Osteoblast (primary cell): Measurements from ENCODE around the gene TRAM2. TPM values are rescaled to one million over a fixed set of nuclear protein-coding genes. Genes with fewer than 3 reads are reported as not detected.

Experiments used
- DNase-seq: peaks from one replicate; pipeline ENCODE4 v3.0.0; 2011; ENCODE audit warnings: low spot score, mixed read lengths; ENCODE audit not compliant: insufficient read length; ENCODE audit errors: missing footprints
- H2AFZ ChIP-seq: 2 replicates; pipeline ENCODE4 v1.6.0; 2011; ENCODE audit warnings: mild to moderate bottlenecking, low read length
- H3K27ac ChIP-seq: 2 replicates; pipeline ENCODE4 v1.5.1; 2011; ENCODE audit warnings: mild to moderate bottlenecking, low read depth, low read length, moderate library complexity
- H3K27me3 ChIP-seq: 2 replicates; pipeline ENCODE4 v1.6.0; 2012; ENCODE audit warnings: mild to moderate bottlenecking, control low read depth, inconsistent platforms, low read length, moderate library complexity; ENCODE audit not compliant: insufficient read depth
- H3K36me3 ChIP-seq: 2 replicates; pipeline ENCODE4 v1.5.1; 2011; ENCODE audit warnings: mild to moderate bottlenecking, low read length, control low read depth, moderate library complexity; ENCODE audit not compliant: insufficient read depth
- H3K4me1 ChIP-seq: 2 replicates; pipeline ENCODE4 v1.5.1; 2011; ENCODE audit warnings: mild to moderate bottlenecking, low read length, control low read depth, moderate library complexity; ENCODE audit not compliant: insufficient read depth
- H3K4me2 ChIP-seq: 2 replicates; pipeline ENCODE4 v1.6.0; 2011; ENCODE audit warnings: mild to moderate bottlenecking, low read length; ENCODE audit not compliant: insufficient read depth
- H3K4me3 ChIP-seq: fragments of 200-600 bp; sonication (generic); 3 replicates; pipeline ENCODE4 v1.5.1; 2012; ENCODE audit warnings: mild to moderate bottlenecking, low read length, inconsistent platforms; ENCODE audit not compliant: insufficient read depth
- H3K79me2 ChIP-seq: 2 replicates; pipeline ENCODE4 v1.6.0; 2012; ENCODE audit warnings: mild to moderate bottlenecking, low read length, control low read depth, inconsistent platforms; ENCODE audit not compliant: insufficient read depth
- H3K9me3 ChIP-seq: 2 replicates; pipeline ENCODE4 v1.5.1; 2011; ENCODE audit warnings: low read depth, low read length, control low read depth
- H4K20me1 ChIP-seq: 2 replicates; pipeline ENCODE4 v1.6.0; 2012; ENCODE audit warnings: mild to moderate bottlenecking, low read length, control low read depth; ENCODE audit not compliant: insufficient read depth
- total RNA-seq: library from RNA; depleted of rRNA; stranded (reverse); fragments of >200 nt; gene quantifications from 2 replicates; pipeline ENCODE4 v1.2.3, GENCODE V29; 2012
- TF ChIP-seq, protein P1 (sequence below): IDR thresholded peaks from 2 replicates; pipeline ENCODE4 v1.5.1; 2011; ENCODE audit warnings: mild to moderate bottlenecking, low read depth, low read length, moderate library complexity; ENCODE audit errors: extremely low read depth

The TRAM2 gene
- total RNA-seq, 1 donor = 155 TPM

DNA sequence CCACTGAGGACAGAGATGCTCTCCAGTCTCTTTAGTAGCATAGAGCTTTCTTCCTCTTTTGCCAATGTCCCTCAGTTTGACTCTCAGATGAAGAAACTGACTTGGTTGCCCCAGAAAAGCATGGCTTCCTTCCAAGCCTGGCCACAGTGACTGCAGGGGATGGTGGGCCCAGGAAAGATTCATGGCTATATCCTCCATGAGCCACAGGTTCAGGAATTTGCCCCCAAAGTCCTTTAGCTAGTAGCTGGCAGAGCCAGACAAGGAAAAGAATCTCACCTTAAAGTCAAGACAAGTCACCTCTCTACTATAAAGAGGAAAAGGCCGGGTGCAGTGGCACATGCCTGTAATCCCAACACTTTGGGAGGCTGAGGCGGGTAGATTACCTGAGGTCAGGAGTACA, 43.4 kb downstream of the TRAM2 start:
- H3K36me3 ChIP-seq = peaks cover 75% of the 10 kb centered on the region
- TF ChIP-seq, protein P1, sequence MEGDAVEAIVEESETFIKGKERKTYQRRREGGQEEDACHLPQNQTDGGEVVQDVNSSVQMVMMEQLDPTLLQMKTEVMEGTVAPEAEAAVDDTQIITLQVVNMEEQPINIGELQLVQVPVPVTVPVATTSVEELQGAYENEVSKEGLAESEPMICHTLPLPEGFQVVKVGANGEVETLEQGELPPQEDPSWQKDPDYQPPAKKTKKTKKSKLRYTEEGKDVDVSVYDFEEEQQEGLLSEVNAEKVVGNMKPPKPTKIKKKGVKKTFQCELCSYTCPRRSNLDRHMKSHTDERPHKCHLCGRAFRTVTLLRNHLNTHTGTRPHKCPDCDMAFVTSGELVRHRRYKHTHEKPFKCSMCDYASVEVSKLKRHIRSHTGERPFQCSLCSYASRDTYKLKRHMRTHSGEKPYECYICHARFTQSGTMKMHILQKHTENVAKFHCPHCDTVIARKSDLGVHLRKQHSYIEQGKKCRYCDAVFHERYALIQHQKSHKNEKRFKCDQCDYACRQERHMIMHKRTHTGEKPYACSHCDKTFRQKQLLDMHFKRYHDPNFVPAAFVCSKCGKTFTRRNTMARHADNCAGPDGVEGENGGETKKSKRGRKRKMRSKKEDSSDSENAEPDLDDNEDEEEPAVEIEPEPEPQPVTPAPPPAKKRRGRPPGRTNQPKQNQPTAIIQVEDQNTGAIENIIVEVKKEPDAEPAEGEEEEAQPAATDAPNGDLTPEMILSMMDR = no peak
- H3K4me3 ChIP-seq = no peak overlapping the region
- H3K27me3 ChIP-seq = no peaks in the 10 kb centered on the region
- H3K4me1 ChIP-seq = peaks cover 48% of the 10 kb centered on the region
- no peak overlapping the region for H2AFZ ChIP-seq
- H4K20me1 ChIP-seq = peaks cover 3% of the 10 kb centered on the region
- DNase-seq = no peak
- peaks cover 96% of the 10 kb centered on the region for H3K79me2 ChIP-seq
- peak overlapping the region; percentile 45 for H3K27ac ChIP-seq
- no peak overlapping the region for H3K4me2 ChIP-seq
- H3K9me3 ChIP-seq = no peaks in the 10 kb centered on the region

DNA sequence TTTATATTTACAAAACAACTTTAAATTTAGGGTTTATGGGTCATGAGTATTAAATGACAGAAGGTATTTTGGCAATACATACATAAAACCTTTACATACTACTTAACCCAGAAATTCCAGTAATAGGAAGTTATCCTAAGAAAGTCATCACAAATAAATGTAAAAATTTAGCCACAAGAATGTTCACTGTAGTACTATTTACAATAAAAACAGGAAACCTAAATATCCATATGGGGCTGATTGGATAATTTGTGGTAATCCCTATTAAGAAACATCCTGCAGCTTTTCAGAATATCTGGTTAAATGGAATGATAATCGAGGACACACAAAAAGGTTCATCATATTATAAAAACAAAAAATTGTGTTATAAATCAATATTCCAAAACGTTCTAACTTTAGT, 44.4 kb downstream of the TRAM2 start:
- Histone ChIP-seq H3K9me3 (no peaks in the 10 kb centered on the region), H3K36me3 (peaks cover 72% of the 10 kb centered on the region), H3K27me3 (no peaks in the 10 kb centered on the region), H3K27ac (peak overlapping the region; percentile 20), H2AFZ (no peak overlapping the region), H3K4me1 (peaks cover 44% of the 10 kb centered on the region), H3K4me2 (no peak overlapping the region), H4K20me1 (peaks cover 3% of the 10 kb centered on the region), H3K79me2 (peaks cover 96% of the 10 kb centered on the region), H3K4me3 (no peak overlapping the region)
- TF ChIP-seq, protein P1 = no peak
- DNase-seq = no peak

DNA sequence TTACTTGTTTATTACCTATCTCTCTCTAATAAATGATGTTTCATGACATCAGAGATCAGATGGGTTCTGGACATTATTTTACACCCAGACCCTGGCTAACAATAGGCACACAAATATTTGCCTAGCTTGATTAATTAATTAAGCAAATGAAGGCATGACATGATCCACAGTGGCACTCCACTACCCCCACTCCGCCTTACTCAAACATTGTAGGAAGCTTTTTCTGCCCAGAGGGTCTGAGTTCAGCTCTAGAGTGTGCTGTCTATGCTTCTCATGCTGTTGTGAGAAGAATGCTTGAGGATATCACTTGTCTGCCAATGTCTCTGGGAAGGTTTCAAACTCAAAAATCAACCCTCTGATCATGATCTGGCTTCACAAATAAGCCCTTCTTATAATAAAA, 45.0 kb downstream of the TRAM2 start:
- H3K79me2 ChIP-seq = peaks cover 93% of the 10 kb centered on the region
- DNase-seq = no peak
- H3K27ac ChIP-seq = peak overlapping the region; percentile 69
- H3K36me3 ChIP-seq = peaks cover 68% of the 10 kb centered on the region
- H3K9me3 ChIP-seq = no peaks in the 10 kb centered on the region
- peaks cover 1% of the 10 kb centered on the region for H4K20me1 ChIP-seq
- peaks cover 40% of the 10 kb centered on the region for H3K4me1 ChIP-seq
- no peak overlapping the region for H3K4me3 ChIP-seq
- H3K27me3 ChIP-seq = no peaks in the 10 kb centered on the region
- no peak overlapping the region for H2AFZ ChIP-seq
- TF ChIP-seq, protein P1 = no peak
- H3K4me2 ChIP-seq = no peak overlapping the region

DNA sequence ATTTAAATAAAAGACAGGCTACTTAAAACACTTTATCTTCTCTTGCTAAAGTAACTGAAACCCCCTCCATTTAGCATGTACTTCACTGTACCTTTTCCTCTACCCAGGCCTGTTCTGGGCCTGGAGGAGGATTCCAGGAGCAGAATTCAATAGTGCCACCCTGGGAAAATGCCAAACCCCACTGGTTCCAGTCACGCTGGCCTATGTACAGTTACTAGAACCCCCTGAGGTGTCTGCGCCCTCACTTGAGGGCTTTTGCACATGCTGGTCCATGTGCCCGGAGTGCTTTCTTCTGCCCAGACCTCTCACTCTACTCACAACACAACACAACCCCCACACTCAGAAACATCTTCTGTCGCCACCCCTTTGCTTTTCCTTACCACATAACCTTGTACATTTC, 45.5 kb downstream of the TRAM2 start:
- Histone ChIP-seq H3K36me3 (peaks cover 63% of the 10 kb centered on the region), H3K4me1 (peaks cover 36% of the 10 kb centered on the region), H3K27ac (peak overlapping the region; percentile 69), H3K79me2 (peaks cover 93% of the 10 kb centered on the region), H3K27me3 (no peaks in the 10 kb centered on the region), H2AFZ (no peak overlapping the region), H4K20me1 (no peaks in the 10 kb centered on the region), H3K9me3 (no peaks in the 10 kb centered on the region), H3K4me3 (no peak overlapping the region), H3K4me2 (no peak overlapping the region)
- TF ChIP-seq, protein P1 = no peak
- no peak for DNase-seq
